Testis (tissue), 3 donors: ENCODE data around the gene NT5E. TPM values are rescaled to one million over a fixed set of nuclear protein-coding genes. Genes with fewer than 3 reads are reported as not detected.
A peak's percentile ranks its signal among the peaks of the same experiment; 100 is the strongest.

Experiments
- DNase-seq: peaks from one replicate; pipeline ENCODE4 v3.0.0-alpha.2; 2019
- H3K27ac ChIP-seq, 2 donors: fragments of 200-600 bp; sonication (generic); one replicate each; pipeline ENCODE4 v1.5.1; 2019
- H3K27me3 ChIP-seq: fragments of 200-600 bp; sonication (generic); one replicate; pipeline ENCODE4 v1.5.1; 2019
- H3K36me3 ChIP-seq: fragments of 200-600 bp; sonication (generic); one replicate; pipeline ENCODE4 v1.5.1; 2017; ENCODE audit warnings: low read depth; ENCODE audit errors: missing control alignments
- H3K4me1 ChIP-seq: fragments of 200-600 bp; sonication (generic); one replicate; pipeline ENCODE4 v1.5.1; 2019
- H3K4me3 ChIP-seq, 2 donors: fragments of 200-600 bp; sonication (generic); one replicate each; pipeline ENCODE4 v1.5.1; 2017 to 2019
- H3K9me3 ChIP-seq: fragments of 200-600 bp; sonication (generic); one replicate; pipeline ENCODE4 v1.5.1; 2017
- POLR2A ChIP-seq: fragments of 450-650 bp; IDR thresholded peaks from one replicate; pipeline ENCODE4 v1.6.1; 2017; ENCODE audit warnings: antibody characterized with exemption, mild to moderate bottlenecking, moderate library complexity
- whole genome bisulfite sequencing, 2 donors: methylation state at CpG; one replicate each; pipeline ENCODE4 v1.1.5; 2018; 5-methylcytosine and 5-hydroxymethylcytosine counted together
- intact Hi-C: fragments of 100-400 bp; cut with DNase I; formaldehyde crosslinking; loops from one replicate; pipeline ENCODE4 v1.15.1; 2023; ENCODE audit warnings: low total_unique reads
- polyA plus RNA-seq: library from polyadenylated mRNA; stranded (reverse); fragments of 350-450 nt; fragmentation: Illumina TruSeq; extraction: RNeasy Lipid Tissue Mini Kit (QIAGEN cat#74804); gene quantifications from one replicate; pipeline ENCODE4 v1.2.3, GENCODE V29; 2014; ENCODE audit warnings: low read depth, low replicate concordance; ENCODE audit not compliant: insufficient read depth
- total RNA-seq, 2 donors: library from RNA; depleted of rRNA; stranded (reverse); fragments of >200 nt; gene quantifications; one replicate each; pipeline ENCODE4 v1.2.3, GENCODE V29; 2016
- TF ChIP-seq, protein P1 (sequence below), 3 experiments: fragments of 450-650 bp in 2 of 3; fragments of 200-600 bp in 1 of 3; sonication (generic) in 1 of 3; IDR thresholded peaks; one replicate each; pipeline ENCODE4 v1.5.1; 2016 to 2019; ENCODE audit warnings: antibody characterized with exemption in 3 of 3, mild to moderate bottlenecking in 2 of 3, moderate library complexity in 1 of 3

Gene NT5E
- total and polyA plus RNA-seq, 3 donors from 2014 or later = 32.3 to 33.8 (median 32.4) TPM

DNA sequence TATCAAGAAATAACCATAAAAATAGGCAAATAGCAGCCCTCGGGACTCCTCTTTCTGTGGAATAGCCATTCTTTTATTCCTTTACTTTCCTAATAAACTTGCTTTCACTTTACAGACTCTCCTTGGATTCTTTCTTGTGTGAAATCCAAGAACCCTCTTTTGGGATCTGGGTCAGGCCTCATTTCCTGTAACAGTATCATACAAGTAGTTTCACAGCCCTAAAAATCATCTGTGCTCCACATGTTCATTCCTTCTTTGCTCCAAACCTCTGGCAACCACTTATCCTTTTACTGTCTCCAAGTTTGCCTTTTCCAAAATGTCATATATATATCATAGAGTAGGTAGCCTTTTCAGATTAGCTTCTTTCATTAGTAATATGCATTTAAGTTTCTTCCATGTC is 13.5 kb upstream of the NT5E start:
- DNase-seq = no peak
- H3K27ac ChIP-seq = peak overlapping the region in 1 of 2 donors; percentile 72
- no peaks in the 10 kb centered on the region for H3K4me1 ChIP-seq
- TF ChIP-seq POLR2A = no peak
- TF ChIP-seq, protein P1, sequence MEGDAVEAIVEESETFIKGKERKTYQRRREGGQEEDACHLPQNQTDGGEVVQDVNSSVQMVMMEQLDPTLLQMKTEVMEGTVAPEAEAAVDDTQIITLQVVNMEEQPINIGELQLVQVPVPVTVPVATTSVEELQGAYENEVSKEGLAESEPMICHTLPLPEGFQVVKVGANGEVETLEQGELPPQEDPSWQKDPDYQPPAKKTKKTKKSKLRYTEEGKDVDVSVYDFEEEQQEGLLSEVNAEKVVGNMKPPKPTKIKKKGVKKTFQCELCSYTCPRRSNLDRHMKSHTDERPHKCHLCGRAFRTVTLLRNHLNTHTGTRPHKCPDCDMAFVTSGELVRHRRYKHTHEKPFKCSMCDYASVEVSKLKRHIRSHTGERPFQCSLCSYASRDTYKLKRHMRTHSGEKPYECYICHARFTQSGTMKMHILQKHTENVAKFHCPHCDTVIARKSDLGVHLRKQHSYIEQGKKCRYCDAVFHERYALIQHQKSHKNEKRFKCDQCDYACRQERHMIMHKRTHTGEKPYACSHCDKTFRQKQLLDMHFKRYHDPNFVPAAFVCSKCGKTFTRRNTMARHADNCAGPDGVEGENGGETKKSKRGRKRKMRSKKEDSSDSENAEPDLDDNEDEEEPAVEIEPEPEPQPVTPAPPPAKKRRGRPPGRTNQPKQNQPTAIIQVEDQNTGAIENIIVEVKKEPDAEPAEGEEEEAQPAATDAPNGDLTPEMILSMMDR (IDR thresholded peaks at IDR 0.05) = no peak
- H3K4me3 ChIP-seq = no peak overlapping the region
- H3K9me3 ChIP-seq = no peaks in the 10 kb centered on the region
- no peaks in the 10 kb centered on the region for H3K27me3 ChIP-seq
- no peaks in the 10 kb centered on the region for H3K36me3 ChIP-seq
- whole genome bisulfite sequencing, 2 donors = 65 to 76% methylated on average over 1 of the region's 1 CpG
- intact Hi-C loops = no loop called here

DNA sequence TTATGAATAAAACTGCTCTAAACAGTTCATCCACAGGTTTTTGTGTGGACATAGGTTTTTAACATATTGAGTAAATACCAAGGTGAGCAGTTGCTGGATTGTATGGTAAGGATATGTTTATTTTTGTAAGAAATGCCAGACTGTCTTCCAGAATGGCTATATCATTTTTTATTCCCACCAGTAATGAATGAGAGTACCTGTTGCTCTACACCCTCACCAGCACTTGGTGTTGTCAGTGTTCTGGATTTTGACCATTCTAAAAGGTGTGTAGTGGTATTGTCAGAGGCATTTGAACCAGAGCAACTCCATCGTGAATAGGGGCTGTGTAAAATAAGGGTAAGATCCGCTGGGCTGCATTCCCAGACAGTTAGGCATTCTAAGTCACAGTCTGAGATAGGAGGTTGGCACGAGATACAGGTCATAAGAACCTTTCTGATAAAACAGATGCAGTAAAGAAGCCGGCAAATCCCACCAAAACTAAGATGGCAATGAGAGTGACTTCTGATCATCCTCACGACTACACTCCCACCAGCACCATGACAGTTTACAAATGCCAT is 12.9 kb upstream of the NT5E start:
- no peak overlapping the region for H3K27ac ChIP-seq
- TF ChIP-seq POLR2A = no peak
- TF ChIP-seq, protein P1 (IDR thresholded peaks at IDR 0.05) = no peak
- intact Hi-C loops = no loop called here
- no peak for DNase-seq
- no peak overlapping the region for H3K4me3 ChIP-seq
- H3K27me3 ChIP-seq = no peaks in the 10 kb centered on the region
- 60 to 62% methylated on average over 5 of the region's 5 CpGs for WGBS, 2 donors
- H3K36me3 ChIP-seq = no peaks in the 10 kb centered on the region
- no peaks in the 10 kb centered on the region for H3K9me3 ChIP-seq
- H3K4me1 ChIP-seq = no peaks in the 10 kb centered on the region

DNA sequence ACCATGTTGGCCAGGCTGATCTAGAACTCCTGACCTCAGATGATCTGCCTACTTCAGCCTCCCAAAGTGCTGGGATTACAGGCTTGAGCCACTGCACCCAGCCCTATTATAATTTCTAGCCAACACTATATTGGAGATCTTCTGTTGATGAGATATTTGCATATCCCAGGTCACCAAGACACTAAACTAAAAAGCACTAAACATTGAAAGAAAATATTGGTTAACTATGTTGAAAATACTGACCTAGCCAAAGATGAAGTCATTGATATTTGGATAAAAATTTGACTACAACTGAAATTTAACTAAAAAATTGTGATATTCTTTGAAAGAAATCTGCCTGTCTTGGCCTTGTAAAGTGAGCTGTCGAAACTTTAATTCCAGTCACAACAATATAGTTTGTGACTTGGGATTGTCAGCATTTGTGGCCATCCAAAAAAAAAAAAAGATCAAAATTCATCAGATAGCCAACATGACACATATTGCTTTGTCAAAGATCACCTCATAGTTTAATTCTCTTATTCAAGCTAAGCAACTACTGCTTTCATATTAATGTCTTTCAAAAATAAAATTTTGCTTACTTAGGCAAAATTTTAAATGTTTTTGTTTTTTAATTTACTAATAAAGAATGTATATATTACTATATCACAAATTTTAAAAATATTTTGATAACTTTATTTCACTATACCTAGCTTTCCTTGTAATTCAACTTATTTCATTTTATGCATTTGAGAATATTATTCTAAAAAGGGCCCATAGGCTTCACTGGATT is 6.3 kb upstream of the NT5E start:
- intact Hi-C loops = no loop called here
- Histone ChIP-seq H3K27me3 (no peaks in the 10 kb centered on the region), H3K36me3 (no peaks in the 10 kb centered on the region), H3K27ac (no peak overlapping the region), H3K9me3 (no peaks in the 10 kb centered on the region), H3K4me3 (no peak overlapping the region), H3K4me1 (no peaks in the 10 kb centered on the region)
- DNase-seq = no peak
- TF ChIP-seq, protein P1 (IDR thresholded peaks at IDR 0.05) = no peak
- TF ChIP-seq POLR2A = no peak
- 36 to 91% methylated on average over 1 of the region's 1 CpG for WGBS, 2 donors

DNA sequence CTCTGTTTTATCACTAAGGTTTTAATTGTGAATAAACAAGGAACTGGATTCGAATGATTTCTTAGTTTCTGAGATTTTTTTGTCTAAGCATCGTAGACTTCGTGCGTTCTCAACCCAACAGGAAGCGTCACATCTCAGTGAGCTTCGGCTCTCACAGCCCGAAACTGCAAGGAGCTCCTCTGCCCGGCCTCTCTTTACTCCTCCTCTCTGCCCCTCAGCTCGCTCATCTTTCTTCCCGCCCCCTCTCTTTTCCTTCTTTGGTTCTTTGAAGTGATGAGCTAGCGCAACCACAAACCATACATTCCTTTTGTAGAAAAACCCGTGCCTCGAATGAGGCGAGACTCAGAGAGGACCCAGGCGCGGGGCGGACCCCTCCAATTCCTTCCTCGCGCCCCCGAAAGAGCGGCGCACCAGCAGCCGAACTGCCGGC is 480 bp upstream of the NT5E start:
- Histone ChIP-seq H3K27me3 (no peaks in the 10 kb centered on the region), H3K9me3 (no peaks in the 10 kb centered on the region), H3K4me3 (peak overlapping the region; percentile 74 to 83), H3K36me3 (no peaks in the 10 kb centered on the region), H3K4me1 (peaks cover 4% of the 10 kb centered on the region), H3K27ac (peak overlapping the region; percentile 91 to 94)
- peak; percentile 70 for DNase-seq
- intact Hi-C loops = no loop called here
- WGBS, 2 donors = 0 to 1% methylated on average over 20 to 24 of the region's 24 CpGs
- TF ChIP-seq POLR2A = no peak
- TF ChIP-seq, protein P1 (IDR thresholded peaks at IDR 0.05) = no peak
